Brain pericyte (primary cell): ENCODE measurements around the gene SLC50A1.

Experiments
- DNase-seq: peaks from one replicate; pipeline ENCODE4 v3.0.0-alpha.2; 2012; ENCODE audit warnings: low read depth, low spot score

Gene SLC50A1

DNA sequence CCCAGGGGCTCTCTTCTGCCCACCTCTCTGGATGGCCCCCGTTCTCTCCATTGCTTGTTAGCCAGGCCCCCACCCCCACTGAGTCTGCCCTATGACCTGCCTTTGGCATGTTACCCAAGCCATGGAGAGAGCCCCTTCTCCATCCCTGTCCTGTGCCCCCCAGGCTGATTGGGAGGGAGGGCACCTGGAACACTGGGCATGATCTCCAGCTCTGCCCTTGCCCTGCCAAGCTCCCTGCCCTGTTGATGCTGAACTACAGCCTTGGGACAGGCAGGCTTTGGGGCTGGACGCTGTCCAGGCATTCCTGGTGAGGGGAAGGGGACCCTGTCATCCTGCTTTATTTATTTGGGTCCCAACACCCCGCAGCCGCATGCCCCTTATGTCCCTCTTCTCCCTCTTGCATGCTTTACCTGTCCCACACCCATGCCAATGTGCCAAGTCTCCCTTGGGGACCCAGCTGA, 48.7 kb downstream of the SLC50A1 start:
- DNase-seq = no peak

DNA sequence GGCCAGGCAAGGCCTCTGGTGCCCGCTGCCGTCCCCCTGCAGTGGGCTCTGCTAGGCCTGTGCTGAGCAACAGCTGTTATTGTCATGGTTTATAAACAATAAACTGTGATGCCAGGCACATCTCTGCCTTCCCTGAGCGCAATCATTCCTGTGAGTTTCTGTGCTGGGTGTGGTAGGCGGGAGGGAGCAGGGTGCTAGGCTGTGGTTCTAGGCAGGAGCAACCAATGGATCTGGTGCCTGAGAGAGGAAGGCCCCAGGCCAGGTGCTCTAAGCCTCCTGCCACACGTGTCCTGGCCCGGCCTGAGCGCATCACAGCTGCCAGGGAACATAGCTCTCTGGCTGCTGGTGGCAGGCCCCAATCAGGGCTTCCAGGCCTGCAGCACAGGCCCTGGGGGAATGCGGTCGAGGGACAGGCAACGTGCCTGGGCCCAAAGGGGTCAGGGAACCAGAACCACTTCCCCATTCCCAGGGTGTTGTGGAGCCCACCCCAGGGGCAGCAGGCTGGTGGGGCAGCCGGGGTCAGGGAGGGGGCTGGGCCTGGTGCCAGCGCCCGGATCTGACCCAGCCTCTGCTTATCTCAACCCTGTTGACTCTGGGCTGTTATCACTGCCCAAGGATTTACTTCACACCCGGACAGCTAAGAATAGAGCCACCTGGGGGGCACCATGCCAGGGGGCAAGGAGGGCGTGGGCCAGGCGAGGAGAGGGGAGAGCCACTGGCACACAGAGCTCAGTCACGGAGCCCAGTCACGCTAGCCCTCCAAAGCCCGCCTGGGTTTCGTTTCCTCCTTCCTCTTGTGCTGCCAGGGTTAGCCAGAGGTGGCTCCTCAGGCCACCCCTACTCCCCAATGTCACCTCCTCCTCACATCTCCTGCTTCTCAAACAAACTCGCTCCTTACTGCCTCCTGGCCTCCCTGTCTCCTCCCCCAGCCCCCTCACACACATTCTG, 49.5 kb downstream of the SLC50A1 start:
- DNase-seq = no peak

DNA sequence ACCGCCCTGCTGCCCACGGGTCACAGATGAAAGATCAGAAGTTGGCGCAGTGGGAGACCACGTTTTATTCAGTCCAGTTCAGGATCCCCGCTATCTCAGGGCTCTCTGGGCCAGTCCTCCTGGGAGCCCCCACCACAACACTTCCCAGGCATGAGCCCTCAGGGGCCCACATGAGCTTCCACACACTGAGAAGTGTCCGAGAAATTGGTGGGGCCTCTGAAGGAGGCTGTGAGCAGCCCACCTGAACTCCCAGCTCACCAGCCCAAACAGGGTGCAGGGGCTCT, 50.1 kb downstream of the SLC50A1 start:
- DNase-seq = no peak

DNA sequence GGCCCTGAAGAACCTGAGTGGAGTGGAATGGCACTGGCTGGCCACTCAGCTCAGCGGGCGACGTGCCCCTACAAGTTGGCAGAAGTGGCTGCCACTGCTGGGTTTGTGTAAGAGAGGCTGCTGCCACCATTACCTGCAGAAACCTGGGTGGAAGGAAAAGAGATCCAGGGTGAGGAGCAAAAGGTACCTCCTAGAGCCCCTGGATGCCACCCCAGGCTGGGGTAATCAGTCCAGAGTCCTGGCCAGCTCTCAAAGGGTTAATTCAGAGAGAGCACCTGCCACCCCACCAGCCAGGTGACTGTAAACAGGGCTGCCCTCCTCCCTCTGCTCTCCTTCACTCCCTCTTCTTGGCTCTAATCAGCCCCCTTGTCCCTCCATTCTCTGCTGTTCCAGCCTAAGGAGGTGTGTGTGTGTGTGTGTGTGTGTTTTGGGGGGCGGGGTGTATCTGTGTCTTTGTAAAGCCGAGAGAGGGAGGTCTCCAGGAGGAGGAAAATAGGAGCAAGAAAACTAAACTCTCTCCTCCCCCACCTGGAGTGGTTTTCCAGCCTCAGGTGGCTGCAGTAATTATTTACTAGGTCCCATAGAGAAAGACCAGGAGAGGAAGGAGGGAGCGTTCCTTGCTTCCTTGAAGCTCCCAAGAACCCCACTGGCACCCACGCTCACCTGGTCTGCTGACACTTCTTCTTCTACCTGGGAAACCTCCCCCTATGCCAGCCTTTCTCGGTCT, 50.6 kb downstream of the SLC50A1 start:
- DNase-seq = no peak

DNA sequence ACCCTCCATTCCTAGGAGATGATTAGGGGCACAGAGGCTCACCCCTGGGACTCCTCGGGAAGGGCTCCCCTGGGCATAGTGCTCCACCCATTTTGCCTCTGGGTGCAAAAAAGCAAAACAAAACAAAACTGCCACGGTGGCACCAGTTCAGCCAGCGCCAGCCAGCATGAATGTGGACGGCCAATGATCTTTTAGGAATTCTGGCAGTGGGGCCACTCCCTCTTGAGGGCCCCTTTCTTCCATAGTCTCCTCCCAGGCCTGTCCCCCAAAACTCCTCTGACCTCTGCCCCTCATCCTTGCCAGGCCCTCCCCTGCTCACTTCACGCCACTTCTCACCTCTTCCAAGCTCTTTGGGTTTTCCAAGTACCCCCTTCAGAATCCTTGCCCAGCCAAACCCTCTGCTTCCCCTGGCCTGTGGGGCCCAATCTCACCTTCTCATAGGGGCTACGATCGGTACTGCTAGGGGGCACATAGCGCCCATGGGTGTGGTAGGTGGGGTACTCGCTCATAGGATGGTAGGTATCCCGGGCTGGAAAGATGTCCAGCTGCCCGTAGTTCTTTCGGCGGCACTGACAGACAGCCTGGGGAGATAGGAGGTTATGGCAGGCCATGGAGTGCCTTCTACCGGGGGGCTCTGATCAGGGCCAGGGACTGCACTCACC, 51.3 kb downstream of the SLC50A1 start:
- no peak for DNase-seq

DNA sequence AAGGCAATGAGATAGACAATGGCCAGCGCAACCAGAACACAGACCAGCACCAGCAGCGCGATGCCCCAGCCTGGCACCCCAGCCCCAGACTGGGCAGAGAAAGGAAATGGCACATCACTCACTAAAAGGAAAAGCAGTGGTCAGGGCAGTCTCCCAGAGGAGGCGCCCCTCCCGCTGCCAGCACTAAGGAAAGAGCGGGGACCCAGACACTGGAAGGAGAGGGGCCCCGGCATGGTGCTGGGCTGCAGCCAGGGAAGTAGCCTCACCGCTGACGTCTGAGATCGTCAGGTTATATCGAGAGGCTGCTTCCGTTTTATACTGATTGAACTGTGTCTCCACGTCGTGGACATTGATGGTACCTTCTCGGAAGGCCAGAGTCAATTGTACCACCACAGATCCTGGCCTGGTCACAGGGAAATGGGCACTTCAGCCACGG, 51.8 kb downstream of the SLC50A1 start:
- DNase-seq = no peak

DNA sequence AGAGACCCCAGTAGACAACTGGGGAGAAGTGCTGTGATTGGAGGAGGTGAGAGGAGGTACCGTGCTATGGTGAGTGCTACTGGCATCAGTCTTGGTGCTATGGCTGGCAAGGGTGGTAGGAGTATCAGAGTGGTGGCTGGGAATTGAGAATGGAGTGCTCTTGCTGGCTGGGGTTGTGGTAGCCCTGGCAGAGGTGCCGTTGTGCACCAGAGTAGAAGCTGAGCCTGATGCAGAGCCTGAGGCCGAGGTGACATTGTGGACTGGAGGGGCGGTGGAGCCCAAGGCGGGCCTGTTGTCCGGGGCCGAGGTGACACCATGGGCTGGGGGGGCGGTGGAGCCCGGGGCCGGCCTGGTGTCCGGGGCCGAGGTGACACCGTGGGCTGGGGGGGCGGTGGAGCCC, 52.6 kb downstream of the SLC50A1 start:
- no peak for DNase-seq
